HG03460 (cell line): ENCODE measurements around the gene PHLPP1.
"Not testable (repeated sequence)": the region's sequence is repeated elsewhere in the genome, so short reads cannot be mapped to it uniquely, and the experiment has no call there.

Source experiments
- ATAC-seq: cut with Tn5 transposase; IDR thresholded peaks from one replicate; pipeline ENCODE4 v1.9.1; 2021; ENCODE audit not compliant: unreplicated experiment

The PHLPP1 gene

DNA sequence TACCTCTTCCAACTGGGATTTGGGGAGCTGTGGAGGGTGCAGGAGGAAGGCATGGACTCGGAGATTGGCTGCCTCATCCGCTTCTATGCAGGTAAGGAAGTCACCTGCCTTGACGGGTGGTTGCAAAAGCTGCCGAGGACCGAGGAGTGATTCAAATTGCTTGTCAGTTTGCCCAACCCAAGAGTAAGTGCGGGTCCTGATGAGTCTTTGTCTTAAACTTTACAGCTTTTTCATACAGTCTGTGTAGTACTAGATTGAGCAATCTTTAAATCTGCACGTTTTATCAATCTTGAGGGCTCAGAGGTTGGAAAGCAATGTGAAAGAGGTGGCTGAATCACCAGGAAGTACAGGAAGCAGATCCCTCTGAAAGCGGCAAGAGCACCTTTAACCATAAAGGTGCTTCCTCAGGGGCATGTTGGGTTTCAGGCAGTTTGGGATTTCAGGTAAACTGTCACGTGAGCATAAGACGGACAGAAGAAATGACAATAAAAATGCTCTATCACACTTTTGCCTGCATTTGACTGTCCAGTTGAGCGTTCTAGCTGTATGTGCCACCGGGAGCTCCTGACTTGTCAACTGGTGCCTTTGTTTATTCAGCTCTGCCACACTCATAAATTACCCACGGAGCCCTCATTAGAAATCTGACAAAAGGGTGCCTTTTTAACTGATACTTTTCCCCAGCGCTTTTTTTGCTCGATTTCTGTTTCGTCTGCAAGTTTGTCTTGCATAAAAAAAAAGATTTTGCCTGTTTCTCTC is 2.0 kb downstream of the PHLPP1 start:
- no peak for ATAC-seq

DNA sequence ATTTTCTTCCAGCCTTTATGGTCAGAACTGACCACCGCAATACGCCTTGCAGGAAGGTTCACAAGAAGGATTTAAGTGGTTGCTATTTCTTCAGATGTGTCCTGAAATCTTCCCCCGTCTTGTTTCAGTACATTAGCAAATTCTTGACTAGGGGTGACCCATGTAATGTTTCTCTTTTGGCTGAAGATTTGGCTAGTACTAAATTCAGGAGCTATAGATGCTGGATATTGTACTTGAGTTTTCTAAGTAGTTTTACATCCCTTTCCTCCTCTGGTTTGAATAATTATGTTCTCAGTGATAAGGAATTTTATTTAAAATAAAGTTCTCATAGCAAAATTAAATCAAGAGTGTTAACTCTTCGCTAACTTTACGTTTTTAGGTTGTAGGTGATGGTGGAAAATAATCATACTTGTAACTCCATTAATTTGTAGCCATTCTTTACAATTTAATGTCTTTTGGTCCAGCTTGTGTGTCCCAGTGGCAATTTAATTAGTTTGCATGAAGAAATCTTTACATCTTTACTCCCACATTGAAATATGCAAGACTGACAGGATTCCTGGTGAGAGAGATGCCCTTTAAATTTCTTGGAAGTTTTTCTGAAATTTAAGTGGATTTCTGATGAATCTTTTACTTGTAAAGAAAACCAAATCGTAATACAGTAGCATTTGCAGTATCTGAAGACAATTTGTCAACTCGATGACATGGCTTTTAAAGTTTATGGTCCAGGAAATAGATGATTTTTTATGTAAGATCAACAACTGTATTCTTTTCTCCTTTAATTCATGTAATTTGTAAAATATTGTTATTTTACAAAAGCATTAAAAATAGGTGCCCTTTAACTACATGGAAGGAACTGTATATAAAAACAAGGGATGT is 2.8 kb downstream of the PHLPP1 start:
- ATAC-seq, result no peak

DNA sequence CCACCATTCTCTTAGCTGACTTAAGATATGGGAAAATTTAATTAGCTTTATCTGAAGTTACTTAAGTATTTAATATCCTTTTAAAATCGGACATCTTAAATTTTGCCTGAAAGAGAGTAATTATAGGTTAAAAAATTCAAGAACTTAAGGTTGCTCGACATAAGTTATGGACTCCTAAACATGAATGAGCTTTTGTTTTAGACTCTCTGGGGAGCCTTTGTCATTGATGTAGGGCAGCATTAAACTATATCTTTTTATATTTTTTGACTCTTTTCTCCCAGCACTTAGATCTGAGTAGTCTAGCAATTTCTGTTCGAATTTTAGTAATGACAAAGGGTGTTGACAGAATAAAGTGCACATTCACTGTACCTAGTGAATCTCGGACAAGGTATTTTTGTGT is 4.7 kb downstream of the PHLPP1 start:
- ATAC-seq, result no peak

DNA sequence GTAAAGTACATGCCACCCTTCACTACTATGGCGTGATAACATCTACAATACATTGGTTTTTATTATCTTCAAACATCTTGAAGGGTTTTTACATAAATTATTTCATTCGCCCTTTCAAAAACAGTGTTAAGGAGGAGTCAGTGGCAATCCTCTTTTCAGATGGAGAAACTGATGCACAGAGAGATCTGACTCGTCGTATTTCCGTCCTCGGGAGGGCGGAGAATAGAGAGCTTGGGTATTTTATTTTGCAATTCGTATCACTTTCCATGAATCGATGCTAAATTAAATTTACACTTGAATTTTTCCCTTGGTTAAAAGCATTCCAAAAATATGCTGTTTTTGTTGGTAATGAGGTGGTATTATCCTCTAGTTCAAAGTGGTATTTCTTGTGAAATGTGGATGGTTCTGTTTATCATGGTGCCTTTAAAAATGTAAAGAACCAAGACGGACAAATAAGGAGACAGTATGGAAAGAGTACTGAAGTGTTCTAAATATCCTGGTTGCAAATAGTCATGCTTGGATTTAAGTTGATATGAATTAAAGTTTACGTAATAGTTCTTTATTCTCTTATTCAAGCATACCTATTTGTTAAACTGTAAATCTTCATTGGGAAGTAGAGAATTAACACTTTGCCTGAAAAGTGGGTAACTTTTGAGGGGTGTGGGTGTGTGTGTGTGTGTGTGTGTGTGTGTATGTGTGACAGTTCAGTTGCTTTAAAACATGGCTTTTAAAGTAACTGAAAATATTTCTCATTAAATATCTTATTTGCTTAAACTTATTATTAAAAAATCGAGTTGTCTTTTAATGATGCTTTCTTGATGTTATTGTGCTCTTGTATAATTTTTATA is 5.6 kb downstream of the PHLPP1 start:
- ATAC-seq, result no peak

DNA sequence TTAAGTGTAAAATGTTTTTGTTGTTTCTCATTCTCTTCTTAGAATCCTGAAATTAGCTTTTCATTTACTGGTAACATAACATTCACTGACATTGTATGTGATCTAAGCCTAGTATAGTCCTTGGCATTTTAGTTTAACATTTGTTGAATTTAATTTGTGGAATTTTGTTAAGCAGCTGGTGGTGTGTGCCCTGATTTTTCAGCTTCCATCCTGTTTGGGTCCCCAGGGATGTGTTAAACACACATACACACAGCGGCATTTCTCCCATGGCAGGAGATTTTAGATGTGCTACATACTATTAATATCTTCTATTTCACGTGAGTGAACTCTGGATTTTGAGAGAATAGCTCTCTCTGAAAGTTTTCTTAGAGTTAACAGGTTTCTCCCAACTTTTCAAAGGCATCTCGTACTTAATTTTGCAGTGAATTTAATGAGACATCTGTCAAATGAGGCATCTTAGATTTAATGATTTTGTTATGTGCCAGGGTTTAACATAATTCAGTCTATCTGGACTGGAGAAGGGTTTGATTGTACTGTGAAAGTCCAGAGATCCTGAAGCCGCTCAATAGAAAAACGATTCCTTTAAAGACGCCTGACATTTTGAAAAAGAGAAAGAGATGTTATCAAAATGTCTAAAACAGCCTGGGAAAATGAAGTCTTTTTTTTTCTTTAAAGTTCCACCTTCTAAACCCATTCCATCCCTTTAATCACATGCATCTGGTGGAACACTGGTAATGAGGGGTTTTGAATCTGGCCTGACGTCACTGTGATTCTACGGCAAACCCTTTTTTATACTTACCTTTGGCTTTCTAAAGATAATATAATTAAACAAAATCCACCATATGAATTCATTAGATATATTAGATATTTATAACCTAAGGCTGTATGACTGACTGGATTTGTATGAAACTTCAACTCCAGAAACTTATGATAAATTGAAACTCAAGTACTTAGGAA is 6.8 kb downstream of the PHLPP1 start:
- no peak for ATAC-seq

DNA sequence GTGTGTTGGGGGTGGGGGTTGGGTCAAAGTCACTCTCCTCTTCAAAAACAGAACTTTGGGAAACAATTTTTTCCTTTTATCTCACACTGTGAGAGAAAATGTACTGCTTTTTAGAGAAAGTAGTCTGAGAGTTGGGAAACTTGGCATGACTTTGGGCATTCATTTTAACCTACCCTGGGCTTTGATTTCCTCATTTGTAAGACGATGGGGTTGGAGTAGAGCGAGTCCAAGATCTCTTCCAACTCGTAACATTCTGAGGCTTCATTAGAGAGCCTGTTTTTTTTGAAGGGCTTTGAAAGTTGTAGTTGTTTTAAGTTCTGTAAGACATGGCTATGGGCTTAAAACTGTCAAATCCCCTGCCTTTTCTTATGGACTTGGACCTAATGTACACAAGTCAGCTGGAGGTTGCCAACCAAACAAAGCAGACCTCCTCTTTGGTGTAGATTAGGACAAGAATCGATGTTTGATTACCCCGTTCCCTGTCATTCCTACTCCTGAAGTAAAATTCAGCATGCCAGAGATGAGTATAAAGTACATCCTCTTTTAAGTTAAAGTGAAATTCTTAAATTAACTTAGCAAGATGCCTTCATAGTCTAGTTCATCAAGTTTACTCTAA is 8.4 kb downstream of the PHLPP1 start:
- no peak for ATAC-seq

DNA sequence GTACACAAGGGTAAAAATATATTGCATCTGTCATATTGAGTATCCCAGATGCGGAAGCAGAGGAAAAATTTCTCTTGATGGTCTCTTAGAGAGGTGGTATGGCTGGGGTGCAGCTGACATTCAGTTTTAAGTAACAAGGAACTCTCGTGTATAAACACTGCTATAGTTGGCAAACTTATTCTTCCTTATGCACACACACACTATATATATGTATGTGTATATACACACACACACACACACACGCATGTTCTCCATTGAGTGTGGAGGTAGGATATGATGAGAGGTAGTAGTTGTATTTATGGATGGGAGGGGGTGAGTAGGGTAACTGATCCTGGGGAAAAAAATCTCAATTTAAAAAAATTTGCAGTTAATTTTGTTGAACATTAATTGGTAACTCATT is 10.6 kb downstream of the PHLPP1 start:
- ATAC-seq, result no peak

DNA sequence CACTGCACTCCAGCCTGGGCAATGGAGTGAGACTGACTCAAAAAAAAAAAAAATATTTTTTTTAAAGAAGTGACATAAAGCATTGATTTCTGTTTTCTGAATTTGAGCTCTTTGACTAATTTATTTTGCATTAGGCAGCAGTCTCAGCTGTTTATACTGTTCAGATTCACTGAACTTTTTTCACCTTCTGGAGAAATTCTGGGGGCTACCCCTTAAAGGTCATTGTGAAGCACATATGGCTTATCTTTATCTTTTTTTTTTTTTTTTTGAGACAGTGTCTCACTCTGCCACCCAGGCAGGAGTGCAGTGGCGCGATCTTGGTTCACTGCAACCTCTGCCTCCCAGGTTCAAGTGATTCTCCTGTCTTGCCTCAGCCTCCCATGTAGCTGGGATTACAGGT is 12.9 kb downstream of the PHLPP1 start:
- ATAC-seq, result no peak

DNA sequence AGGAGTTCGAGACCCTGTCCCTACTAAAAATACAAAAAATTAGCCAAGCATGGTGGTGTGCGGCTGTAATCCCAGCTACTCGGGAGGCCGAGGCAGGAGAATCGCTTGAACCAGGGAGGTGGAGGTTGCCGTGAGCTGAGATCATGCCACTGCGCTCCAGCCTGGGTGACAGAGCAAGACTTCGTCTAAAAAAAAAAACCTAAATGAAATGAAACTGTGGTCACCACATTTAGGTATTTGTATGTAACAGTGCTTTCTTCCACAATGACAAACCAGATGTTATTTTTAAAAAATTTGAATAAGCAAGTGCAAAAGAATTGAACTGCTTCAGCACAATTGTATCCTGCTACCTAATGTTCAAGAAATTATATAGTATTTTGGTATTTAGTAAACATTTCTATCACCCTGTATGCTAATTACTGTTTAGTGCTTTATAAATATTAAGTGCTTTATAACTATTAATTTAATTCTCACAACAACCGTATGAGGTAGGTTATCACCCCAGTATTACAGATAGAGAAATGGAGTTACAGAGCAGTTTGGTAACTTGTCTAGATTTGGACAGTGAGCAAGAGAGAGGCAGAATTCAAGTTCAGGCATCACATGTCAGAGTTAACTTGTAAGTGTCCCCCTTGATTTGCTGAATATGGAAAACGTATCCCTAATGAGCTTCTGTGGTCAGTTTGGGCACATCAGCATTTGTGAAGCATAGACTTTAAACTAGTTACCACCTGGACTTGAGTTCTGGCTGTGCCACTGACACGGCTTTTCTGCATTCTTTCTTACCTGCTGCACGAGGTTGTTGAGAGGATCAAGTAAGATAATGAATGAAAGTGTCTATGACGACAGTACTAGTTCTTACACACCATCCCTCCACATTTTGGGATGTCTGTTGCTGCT is 14.4 kb downstream of the PHLPP1 start:
- ATAC-seq, result peak; percentile 87

DNA sequence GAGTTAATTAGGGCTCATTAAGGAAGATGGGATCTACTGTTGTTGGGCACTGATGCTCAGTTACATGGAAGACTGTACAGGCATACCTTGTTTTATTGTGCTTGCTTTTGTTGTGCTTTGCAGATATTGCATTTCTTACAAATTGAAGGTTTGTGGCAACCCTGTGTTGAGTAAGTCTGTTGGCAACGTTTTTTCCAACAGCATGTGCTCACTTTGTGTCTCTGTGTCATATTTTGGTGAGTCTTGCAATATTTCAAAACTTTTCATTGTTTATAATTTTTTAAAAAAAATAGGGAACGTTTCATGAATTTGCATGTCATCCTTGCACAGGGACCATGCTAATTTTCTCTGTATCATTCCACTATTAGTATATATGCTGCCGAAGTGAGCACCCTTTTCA is 15.6 kb downstream of the PHLPP1 start:
- ATAC-seq, result no peak

DNA sequence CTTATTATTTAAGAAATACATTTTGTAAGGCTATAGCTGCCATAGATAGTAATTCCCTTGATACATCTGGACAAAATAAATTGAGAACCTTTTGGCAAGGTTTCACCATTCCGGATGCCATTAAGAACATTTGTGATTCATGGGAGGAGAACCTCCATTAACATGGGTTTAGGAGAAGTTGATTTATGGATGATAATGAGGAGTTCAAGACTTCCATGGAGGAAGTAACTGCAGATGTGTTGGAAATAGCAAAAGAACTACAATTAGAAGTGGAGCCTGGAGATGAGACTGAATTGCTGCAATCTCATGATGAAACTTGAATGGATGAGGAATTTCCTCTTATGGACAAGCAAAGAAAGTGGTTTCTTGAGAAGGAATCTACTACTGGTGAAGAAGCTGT is 17.3 kb downstream of the PHLPP1 start:
- ATAC-seq, result no peak

DNA sequence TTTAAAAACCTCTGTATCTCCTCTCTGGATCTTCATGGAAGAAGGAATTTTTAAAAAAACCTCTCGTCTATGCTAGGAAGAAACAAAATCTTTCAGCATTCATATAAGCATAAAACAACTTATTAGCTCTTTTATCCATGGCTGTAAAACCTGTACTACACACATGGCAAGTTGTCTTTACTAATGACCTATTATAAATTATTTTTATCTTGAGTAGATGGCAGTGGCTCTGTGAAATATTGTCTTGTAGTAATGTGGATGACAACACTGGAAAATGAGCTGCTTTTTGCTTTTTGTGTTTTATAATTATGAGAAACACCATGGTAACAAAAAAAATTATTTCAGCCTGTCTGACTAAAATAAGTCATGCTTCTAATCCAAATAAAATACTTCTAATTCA is 18.9 kb downstream of the PHLPP1 start:
- ATAC-seq, result no peak

DNA sequence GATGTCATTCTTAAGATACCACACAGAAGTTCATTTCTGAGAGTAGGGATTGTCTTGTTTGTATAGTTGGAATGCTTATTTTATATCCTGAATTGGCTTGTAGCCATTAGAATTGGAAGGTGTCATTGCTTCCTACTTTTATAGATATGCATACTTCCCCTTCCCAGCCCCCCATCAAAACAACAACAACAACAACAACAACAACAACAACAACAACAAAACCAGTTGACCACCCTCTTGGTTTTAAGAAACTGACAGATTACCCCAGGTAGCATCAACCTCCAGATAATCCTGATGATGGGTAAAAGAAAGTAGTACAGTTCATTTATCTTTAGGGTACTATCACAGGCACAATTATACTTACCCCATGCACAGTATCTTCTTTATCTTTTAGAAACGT is 20.0 kb downstream of the PHLPP1 start:
- no peak for ATAC-seq

DNA sequence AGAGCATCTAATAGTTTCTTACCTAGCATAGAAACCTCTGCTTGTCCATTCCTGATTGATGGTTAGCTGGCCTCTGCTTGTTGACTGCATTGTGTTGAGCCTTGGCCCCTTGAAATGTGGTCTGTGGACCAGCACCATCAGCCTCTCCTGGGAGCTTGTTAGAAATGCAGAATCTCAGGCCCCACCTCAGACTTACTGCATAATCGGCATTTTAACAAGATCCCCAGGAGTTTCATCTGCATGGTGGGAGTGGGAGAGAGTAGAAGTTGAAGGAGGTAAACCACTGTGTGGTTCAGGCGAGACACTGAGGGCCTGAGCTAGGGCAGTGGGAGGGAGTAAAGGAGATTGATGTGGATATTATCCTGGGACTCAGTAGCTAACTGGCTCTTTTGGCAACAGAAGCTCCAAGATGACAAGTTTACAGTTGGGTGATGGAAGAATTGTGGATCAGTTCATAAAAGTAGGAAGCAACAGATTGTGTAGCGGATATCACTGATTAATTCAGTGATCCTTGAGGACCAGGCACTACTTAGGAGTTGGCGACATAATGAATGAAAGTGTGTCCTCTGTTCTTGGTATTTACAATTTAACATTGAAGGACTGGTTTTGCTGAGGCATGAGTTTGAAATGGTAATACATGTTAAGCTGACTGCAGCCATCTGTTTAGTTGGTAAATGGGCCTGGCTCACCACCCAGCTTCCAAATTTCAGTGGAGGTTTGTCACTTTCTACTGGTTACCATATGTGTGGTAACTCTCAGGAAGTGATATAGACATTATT is 20.9 kb downstream of the PHLPP1 start:
- ATAC-seq, result no peak

DNA sequence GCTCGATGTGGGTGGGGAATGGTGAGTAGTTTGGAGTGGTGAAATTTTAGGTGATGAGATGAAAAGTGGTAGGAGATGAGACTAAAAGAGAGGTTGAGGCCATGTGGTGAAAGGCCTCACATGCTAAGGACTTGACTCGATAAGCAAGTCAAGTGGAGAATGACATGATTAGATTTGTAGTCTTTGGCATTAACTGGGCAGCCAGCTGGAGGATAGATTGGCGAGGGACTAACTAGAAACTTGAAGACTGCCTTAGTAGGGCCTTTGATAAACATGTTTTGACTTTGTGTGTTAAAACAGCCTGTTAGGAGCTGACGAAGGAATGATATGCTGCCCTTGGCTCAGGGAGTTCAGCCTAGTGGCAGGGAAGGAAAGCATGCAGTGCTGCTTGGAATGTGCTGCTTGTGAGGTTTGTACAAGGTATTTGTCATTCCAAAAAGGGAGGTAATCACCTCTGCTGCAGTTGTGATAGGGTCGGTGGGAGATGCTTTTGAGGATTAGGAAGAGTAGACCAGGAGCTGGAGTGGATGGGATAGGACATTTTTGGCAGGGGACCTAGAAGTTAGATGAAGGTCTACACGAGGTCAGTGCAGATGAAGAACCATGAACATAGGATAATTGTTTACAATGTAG is 22.0 kb downstream of the PHLPP1 start:
- no peak for ATAC-seq

DNA sequence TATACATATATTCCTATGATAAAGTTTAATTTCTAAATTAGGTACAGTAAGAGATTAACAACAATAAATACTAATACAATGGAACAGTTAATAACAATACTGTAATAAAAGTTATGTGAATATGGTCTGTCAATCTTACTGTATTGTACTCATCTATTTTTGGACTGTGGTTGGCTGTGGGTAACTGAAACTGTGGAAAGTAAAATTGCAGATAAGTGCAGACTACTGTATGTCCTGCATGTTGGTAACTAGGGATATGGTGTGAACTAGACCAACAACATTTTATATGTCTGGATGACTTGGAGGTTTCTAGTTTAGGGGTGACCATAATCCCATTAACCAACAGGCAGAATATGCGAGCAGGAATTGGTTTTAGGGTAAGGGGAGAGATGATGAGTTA is 23.3 kb downstream of the PHLPP1 start:
- no peak for ATAC-seq

DNA sequence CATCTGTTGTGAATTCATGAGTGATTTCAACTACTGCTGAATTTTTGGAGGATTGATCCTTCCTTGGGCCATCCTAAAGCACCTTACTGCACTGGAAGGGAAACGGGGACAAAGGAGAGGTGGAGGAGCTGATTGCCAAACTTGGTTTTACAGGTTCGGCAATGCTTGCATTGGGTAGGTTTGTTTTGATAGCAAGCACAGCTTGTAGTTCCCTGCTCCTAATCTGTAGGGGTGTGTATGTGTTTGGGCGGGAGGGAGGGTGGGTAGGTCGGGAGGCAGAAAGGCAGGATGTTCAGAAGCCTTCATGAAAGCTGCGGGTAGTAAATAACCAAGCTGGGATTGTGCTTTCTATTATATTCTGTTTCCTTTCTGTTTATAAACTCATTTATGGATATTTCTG is 24.6 kb downstream of the PHLPP1 start:
- ATAC-seq, result no peak

DNA sequence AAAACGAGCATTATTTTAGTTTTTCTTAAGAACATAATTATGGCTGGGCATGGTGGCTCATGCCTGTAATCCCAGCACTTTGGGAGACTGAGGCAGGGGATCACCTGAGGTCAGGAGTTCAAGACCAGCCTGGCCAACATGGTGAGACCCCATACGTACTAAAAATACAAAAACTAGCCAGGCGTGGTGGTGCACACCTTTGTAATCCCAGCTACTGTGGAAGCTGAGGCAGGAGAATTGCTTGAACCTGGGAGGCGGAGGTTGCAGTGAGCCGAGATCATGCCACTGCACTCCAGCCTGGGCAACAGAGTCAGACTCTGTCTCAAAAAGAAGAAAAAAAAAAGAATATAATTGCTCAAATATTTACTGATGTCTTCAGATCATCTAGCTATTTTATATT is 25.3 kb downstream of the PHLPP1 start:
- not testable (repeated sequence) for ATAC-seq
